ENCODE measurements around the gene DGKD.

The DGKD gene

GRCh38 chr2:233400341-233400740 lies 46.0 kb downstream of the DGKD start:
- 94% methylated on average over 3 of the region's 6 CpGs for WGBS (ENCODE audit: insufficient coverage)
- Histone ChIP-seq H3K27me3 (replicated peaks in 2 of 5; ENCODE audit: control insufficient read depth in 4 of 5, insufficient read depth in 5 of 5, low read length in 4 of 5) (no peaks in the 10 kb centered on the region), H3K4me3 (ENCODE audit: control insufficient read depth in 1 of 7, extremely low read depth in 1 of 7, insufficient read depth in 4 of 7, low read depth in 2 of 7, low read length in 6 of 7) (no peak overlapping the region), H3K36me3 (ENCODE audit: control insufficient read depth in 4 of 4, insufficient read depth in 4 of 4, low read length in 3 of 4) (peaks cover 0 to 3% (median 1%) of the 10 kb centered on the region in 4 experiments), H3K9me3 (ENCODE audit: control extremely low read depth in 1 of 5, control insufficient read depth in 4 of 5, insufficient read depth in 2 of 5, low read depth in 1 of 5, low read length in 4 of 5) (no peaks in the 10 kb centered on the region), H3K4me1 (ENCODE audit: control extremely low read depth in 1 of 4, control insufficient read depth in 4 of 4, insufficient read depth in 4 of 4, low read length in 3 of 4) (peaks cover 0 to 24% (median 19%) of the 10 kb centered on the region in 4 experiments), H3K27ac (ENCODE audit: insufficient read depth in 1 of 2, low read depth in 1 of 2, low read length in 2 of 2, poor library complexity in 1 of 2, severe bottlenecking in 2 of 2) (no peak overlapping the region)
- POLR2A ChIA-PET: interaction anchor here (0.6 kb wide), 1 partner anchor 34 kb away, joined by 4 read pairs; no protein-coding TSS in a partner anchor
- no peak for DNase-seq
- CTCF ChIA-PET: interaction anchor here (1.6 to 9.9 kb wide), 3 partner anchors 17 to 45 kb away, joined by 3 to 162 read pairs (median 78); no protein-coding TSS in a partner anchor

GRCh38 chr2:233400961-233401360 lies 46.7 kb downstream of the DGKD start:
- H3K4me3 ChIP-seq (ENCODE audit: control insufficient read depth in 1 of 7, extremely low read depth in 1 of 7, insufficient read depth in 4 of 7, low read depth in 2 of 7, low read length in 6 of 7): no peak overlapping the region
- DNase-seq: no peak

DNA sequence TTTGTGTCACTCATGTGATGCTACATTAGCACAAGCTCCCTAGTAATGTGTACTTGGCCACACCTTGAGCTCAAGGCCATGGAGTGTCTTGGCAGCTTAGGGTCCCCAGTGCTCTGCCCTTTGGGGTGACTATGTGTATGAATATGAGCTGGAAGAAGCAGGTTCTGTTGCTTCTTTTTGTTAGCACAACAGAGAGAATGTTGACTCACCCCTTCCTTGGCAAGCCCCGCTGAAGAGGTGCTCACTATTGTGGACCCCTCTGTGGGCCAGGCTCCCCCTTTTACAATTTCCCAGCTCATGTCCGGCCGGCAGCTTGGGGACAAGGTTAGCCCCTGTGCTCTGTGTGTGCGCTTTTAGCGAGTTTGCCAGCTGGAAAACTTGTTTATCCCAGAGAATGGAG lies 48.1 kb downstream of the DGKD start:
- POLR2A ChIA-PET: interaction anchor here (0.7 kb wide), 1 partner anchor 1893 kb away, joined by 3 read pairs; no protein-coding TSS in a partner anchor

More at GRCh38 chr2:233400961-233401360, 46.7 kb downstream of the DGKD start:
- H3K27ac ChIP-seq (ENCODE audit: insufficient read depth in 1 of 2, low read depth in 1 of 2, low read length in 2 of 2, poor library complexity in 1 of 2, severe bottlenecking in 2 of 2): no peak overlapping the region
- H3K36me3 ChIP-seq (ENCODE audit: control insufficient read depth in 4 of 4, insufficient read depth in 4 of 4, low read length in 3 of 4): peaks cover 0 to 3% (median 1%) of the 10 kb centered on the region in 4 experiments
- H3K27me3 ChIP-seq (replicated peaks in 2 of 5; ENCODE audit: control insufficient read depth in 4 of 5, insufficient read depth in 5 of 5, low read length in 4 of 5): no peaks in the 10 kb centered on the region
- ChIA-PET POLR2A (interaction anchor here (0.6 kb wide), 1 partner anchor 34 kb away, joined by 4 read pairs; no protein-coding TSS in a partner anchor), CTCF (interaction anchor here (1.6 to 9.9 kb wide), 3 partner anchors 17 to 45 kb away, joined by 3 to 162 read pairs (median 78); no protein-coding TSS in a partner anchor)
- peaks cover 0 to 24% (median 19%) of the 10 kb centered on the region in 4 experiments for H3K4me1 ChIP-seq (ENCODE audit: control extremely low read depth in 1 of 4, control insufficient read depth in 4 of 4, insufficient read depth in 4 of 4, low read length in 3 of 4)
- no peaks in the 10 kb centered on the region for H3K9me3 ChIP-seq (ENCODE audit: control extremely low read depth in 1 of 5, control insufficient read depth in 4 of 5, insufficient read depth in 2 of 5, low read depth in 1 of 5, low read length in 4 of 5)
- WGBS (ENCODE audit: insufficient coverage): 94% methylated on average over 2 of the region's 3 CpGs

DNA sequence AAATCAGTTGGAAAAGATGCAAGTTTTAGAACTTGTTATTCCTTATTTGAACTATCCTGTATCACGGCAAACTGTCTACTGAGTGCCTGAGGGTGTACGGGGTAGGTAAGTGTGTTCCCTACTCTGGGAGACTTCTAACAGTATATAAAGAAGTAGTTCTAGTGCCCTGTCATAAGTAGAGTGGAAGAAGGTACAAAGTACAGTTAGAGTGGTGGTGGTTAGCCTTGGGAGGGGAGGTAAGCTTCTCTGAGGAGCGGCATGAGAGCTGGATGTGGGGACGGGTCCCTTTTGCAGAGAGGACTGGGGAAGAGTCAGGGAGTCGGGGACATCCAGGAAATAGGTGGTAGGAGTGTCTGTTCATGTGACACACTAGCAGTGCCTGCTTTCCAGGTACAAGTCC lies 48.5 kb downstream of the DGKD start:
- Histone ChIP-seq H3K27ac (ENCODE audit: insufficient read depth in 1 of 2, low read depth in 1 of 2, low read length in 2 of 2, poor library complexity in 1 of 2, severe bottlenecking in 2 of 2) (no peak overlapping the region), H3K4me3 (ENCODE audit: control insufficient read depth in 1 of 7, extremely low read depth in 1 of 7, insufficient read depth in 4 of 7, low read depth in 2 of 7, low read length in 6 of 7) (no peak overlapping the region), H3K4me1 (ENCODE audit: control extremely low read depth in 1 of 4, control insufficient read depth in 4 of 4, insufficient read depth in 4 of 4, low read length in 3 of 4) (peaks cover 0 to 24% (median 19%) of the 10 kb centered on the region in 4 experiments), H3K27me3 (replicated peaks in 2 of 5; ENCODE audit: control insufficient read depth in 4 of 5, insufficient read depth in 5 of 5, low read length in 4 of 5) (no peaks in the 10 kb centered on the region), H3K36me3 (ENCODE audit: control insufficient read depth in 4 of 4, insufficient read depth in 4 of 4, low read length in 3 of 4) (peaks cover 0 to 3% (median 1%) of the 10 kb centered on the region in 4 experiments), H3K9me3 (ENCODE audit: control extremely low read depth in 1 of 5, control insufficient read depth in 4 of 5, insufficient read depth in 2 of 5, low read depth in 1 of 5, low read length in 4 of 5) (no peaks in the 10 kb centered on the region)
- ChIA-PET CTCF (interaction anchor here (0.9 to 9.9 kb wide), 7 partner anchors 15 to 43 kb away, joined by 3 to 162 read pairs (median 7); no protein-coding TSS in a partner anchor), POLR2A (no interaction called here)
- 96% methylated on average over 4 of the region's 5 CpGs for WGBS (ENCODE audit: insufficient coverage)
- DNase-seq: no peak

More for the DNA sequence above, 48.1 kb downstream of the DGKD start:
- Histone ChIP-seq H3K27ac (ENCODE audit: insufficient read depth in 1 of 2, low read depth in 1 of 2, low read length in 2 of 2, poor library complexity in 1 of 2, severe bottlenecking in 2 of 2) (no peak overlapping the region), H3K36me3 (ENCODE audit: control insufficient read depth in 4 of 4, insufficient read depth in 4 of 4, low read length in 3 of 4) (peaks cover 0 to 3% (median 1%) of the 10 kb centered on the region in 4 experiments), H3K27me3 (replicated peaks in 2 of 5; ENCODE audit: control insufficient read depth in 4 of 5, insufficient read depth in 5 of 5, low read length in 4 of 5) (no peaks in the 10 kb centered on the region), H3K4me3 (ENCODE audit: control insufficient read depth in 1 of 7, extremely low read depth in 1 of 7, insufficient read depth in 4 of 7, low read depth in 2 of 7, low read length in 6 of 7) (no peak overlapping the region), H3K9me3 (ENCODE audit: control extremely low read depth in 1 of 5, control insufficient read depth in 4 of 5, insufficient read depth in 2 of 5, low read depth in 1 of 5, low read length in 4 of 5) (no peaks in the 10 kb centered on the region), H3K4me1 (ENCODE audit: control extremely low read depth in 1 of 4, control insufficient read depth in 4 of 4, insufficient read depth in 4 of 4, low read length in 3 of 4) (peaks cover 0 to 24% (median 19%) of the 10 kb centered on the region in 4 experiments)
- CTCF ChIA-PET: interaction anchor here (0.9 to 9.9 kb wide), 5 partner anchors 15 to 43 kb away, joined by 4 to 162 read pairs (median 7); no protein-coding TSS in a partner anchor
- WGBS (ENCODE audit: insufficient coverage): 100% methylated on average over 3 of the region's 5 CpGs
- DNase-seq: no peak

DNA sequence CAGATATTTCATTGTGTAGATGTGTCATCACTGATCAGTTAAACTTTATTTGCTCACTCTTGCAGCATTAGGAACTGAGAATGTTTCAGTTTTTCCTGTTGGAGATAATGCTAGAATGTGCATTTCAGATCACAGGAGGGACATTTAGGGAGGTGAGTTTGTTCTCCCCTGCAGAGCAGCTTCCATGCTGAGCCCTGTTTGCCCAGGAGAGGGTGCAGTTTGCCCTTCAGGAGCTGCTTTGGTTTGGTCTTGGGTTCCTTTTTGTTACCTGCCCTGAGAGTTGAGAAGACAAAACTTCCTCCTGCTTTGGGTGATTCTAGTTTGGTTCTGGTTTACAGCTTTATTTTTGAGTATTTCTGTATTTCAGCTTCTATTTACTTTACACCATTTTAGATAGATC lies 49.9 kb downstream of the DGKD start:
- H3K4me1 ChIP-seq (ENCODE audit: control extremely low read depth in 1 of 4, control insufficient read depth in 4 of 4, insufficient read depth in 4 of 4, low read length in 3 of 4): peaks cover 0 to 25% (median 18%) of the 10 kb centered on the region in 4 experiments
- H3K27ac ChIP-seq (ENCODE audit: insufficient read depth in 1 of 2, low read depth in 1 of 2, low read length in 2 of 2, poor library complexity in 1 of 2, severe bottlenecking in 2 of 2): no peak overlapping the region
- no peaks in the 10 kb centered on the region for H3K27me3 ChIP-seq (replicated peaks in 2 of 5; ENCODE audit: control insufficient read depth in 4 of 5, insufficient read depth in 5 of 5, low read length in 4 of 5)
- peak; percentile 58 to 74 (median 69) for DNase-seq
- no peaks in the 10 kb centered on the region for H3K9me3 ChIP-seq (ENCODE audit: control extremely low read depth in 1 of 5, control insufficient read depth in 4 of 5, insufficient read depth in 2 of 5, low read depth in 1 of 5, low read length in 4 of 5)
- POLR2A ChIA-PET: no interaction called here
- H3K36me3 ChIP-seq (ENCODE audit: control insufficient read depth in 4 of 4, insufficient read depth in 4 of 4, low read length in 3 of 4): peaks cover 0 to 3% (median 1%) of the 10 kb centered on the region in 4 experiments
- H3K4me3 ChIP-seq (ENCODE audit: control insufficient read depth in 1 of 7, extremely low read depth in 1 of 7, insufficient read depth in 4 of 7, low read depth in 2 of 7, low read length in 6 of 7): no peak overlapping the region
- CTCF ChIA-PET: interaction anchor here (0.9 to 9.9 kb wide), 15 partner anchors 8 to 429 kb away, joined by 3 to 162 read pairs (median 4); no protein-coding TSS in a partner anchor

DNA sequence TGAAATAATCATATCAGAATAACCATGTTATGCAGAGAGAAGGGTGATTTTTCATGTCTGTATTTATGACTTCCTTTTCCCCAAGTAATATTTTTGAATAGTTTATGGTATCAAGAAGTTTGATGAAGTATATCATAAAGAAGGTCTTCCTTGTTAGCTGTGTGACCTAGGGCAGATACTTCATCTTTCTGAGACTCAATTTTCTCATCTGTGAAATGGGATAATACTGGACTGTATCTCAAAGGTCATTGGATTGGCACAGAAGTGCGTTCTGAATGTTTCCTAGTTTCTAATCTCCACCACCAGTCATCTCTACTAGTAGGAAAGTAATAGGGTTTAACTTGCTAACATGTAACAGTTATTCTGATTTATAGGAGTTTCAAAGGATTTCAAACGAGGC lies 52.6 kb downstream of the DGKD start:
- CTCF ChIA-PET: interaction anchor here (0.8 to 9.9 kb wide), 6 partner anchors 11 to 39 kb away, joined by 3 to 162 read pairs (median 10); no protein-coding TSS in a partner anchor
- Histone ChIP-seq H3K9me3 (ENCODE audit: control extremely low read depth in 1 of 5, control insufficient read depth in 4 of 5, insufficient read depth in 2 of 5, low read depth in 1 of 5, low read length in 4 of 5) (peaks cover 0 to 9% (median 0%) of the 10 kb centered on the region in 5 experiments), H3K4me3 (ENCODE audit: control insufficient read depth in 1 of 7, extremely low read depth in 1 of 7, insufficient read depth in 4 of 7, low read depth in 2 of 7, low read length in 6 of 7) (no peak overlapping the region), H3K36me3 (ENCODE audit: control insufficient read depth in 4 of 4, insufficient read depth in 4 of 4, low read length in 3 of 4) (peaks cover 0 to 7% (median 1%) of the 10 kb centered on the region in 4 experiments), H3K27ac (ENCODE audit: insufficient read depth in 1 of 2, low read depth in 1 of 2, low read length in 2 of 2, poor library complexity in 1 of 2, severe bottlenecking in 2 of 2) (no peak overlapping the region), H3K4me1 (ENCODE audit: control extremely low read depth in 1 of 4, control insufficient read depth in 4 of 4, insufficient read depth in 4 of 4, low read length in 3 of 4) (peaks cover 5 to 24% (median 15%) of the 10 kb centered on the region in 4 experiments), H3K27me3 (replicated peaks in 2 of 5; ENCODE audit: control insufficient read depth in 4 of 5, insufficient read depth in 5 of 5, low read length in 4 of 5) (no peaks in the 10 kb centered on the region)
- POLR2A ChIA-PET: interaction anchor here (0.7 kb wide), 1 partner anchor 12 kb away, joined by 3 read pairs; no protein-coding TSS in a partner anchor
- no peak for DNase-seq
- no CpG with 5 or more reads among the region's 2 CpGs for WGBS (ENCODE audit: insufficient coverage)

DNA sequence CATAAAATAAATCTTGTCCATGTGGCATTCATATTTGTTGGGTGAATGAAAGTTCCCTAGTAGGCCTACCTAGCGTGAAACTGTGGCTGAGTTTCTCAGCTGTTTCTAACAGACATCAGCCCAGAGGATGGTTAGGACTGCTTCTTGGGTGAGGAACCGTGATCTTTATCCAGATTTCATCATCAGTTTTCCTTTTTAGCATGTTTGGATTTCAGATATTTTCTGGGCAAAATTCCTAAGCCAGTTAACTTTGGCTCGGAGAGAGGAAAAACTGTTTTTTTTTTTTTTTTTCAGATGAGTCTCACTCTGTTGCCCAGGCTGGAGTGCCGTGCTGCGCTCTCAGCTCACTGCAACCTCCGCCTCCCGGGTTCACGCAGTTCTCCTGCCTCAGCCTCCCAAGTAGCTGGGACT lies 53.5 kb downstream of the DGKD start:
- H3K9me3 ChIP-seq (ENCODE audit: control extremely low read depth in 1 of 5, control insufficient read depth in 4 of 5, insufficient read depth in 2 of 5, low read depth in 1 of 5, low read length in 4 of 5): peaks cover 0 to 9% (median 4%) of the 10 kb centered on the region in 5 experiments
- H3K4me3 ChIP-seq (ENCODE audit: control insufficient read depth in 1 of 7, extremely low read depth in 1 of 7, insufficient read depth in 4 of 7, low read depth in 2 of 7, low read length in 6 of 7): no peak overlapping the region
- peaks cover 0 to 7% (median 3%) of the 10 kb centered on the region in 4 experiments for H3K36me3 ChIP-seq (ENCODE audit: control insufficient read depth in 4 of 4, insufficient read depth in 4 of 4, low read length in 3 of 4)
- 100% methylated on average over 1 of the region's 8 CpGs for WGBS (ENCODE audit: insufficient coverage)
- no peak overlapping the region for H3K27ac ChIP-seq (ENCODE audit: insufficient read depth in 1 of 2, low read depth in 1 of 2, low read length in 2 of 2, poor library complexity in 1 of 2, severe bottlenecking in 2 of 2)
- H3K4me1 ChIP-seq (ENCODE audit: control extremely low read depth in 1 of 4, control insufficient read depth in 4 of 4, insufficient read depth in 4 of 4, low read length in 3 of 4): peaks cover 5 to 24% (median 13%) of the 10 kb centered on the region in 4 experiments
- CTCF ChIA-PET: interaction anchor here (0.8 to 9.9 kb wide), 4 partner anchors 10 to 38 kb away, joined by 3 to 162 read pairs (median 42); no protein-coding TSS in a partner anchor
- H3K27me3 ChIP-seq (replicated peaks in 2 of 5; ENCODE audit: control insufficient read depth in 4 of 5, insufficient read depth in 5 of 5, low read length in 4 of 5): no peaks in the 10 kb centered on the region
- POLR2A ChIA-PET: no interaction called here
- no peak for DNase-seq
